ENCODE data around the gene NUFIP2.

DNA sequence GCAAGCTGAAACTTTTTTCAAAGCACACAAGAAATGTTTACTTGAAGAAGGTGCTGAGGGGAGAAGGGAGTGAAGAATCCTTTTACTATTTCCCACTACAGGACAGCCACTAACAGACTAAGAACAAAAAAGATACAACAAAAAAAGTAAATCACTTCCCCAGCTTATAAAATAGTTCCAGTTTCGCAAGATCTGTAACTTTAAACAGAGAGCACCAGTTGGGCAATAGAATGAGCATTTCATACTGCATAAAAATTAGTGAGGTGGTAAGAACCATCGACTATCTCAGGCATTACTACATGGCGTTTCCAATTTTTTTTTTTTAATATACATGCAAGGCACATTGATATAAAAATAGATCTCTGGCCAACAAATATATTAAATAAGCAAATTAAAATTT, 36.2 kb downstream of the NUFIP2 start:
- no peak for TF ChIP-seq TOX (CRISPR knock-in tag; IDR thresholded peaks at IDR 0.05; ENCODE audit: borderline replicate concordance)
- TF ChIP-seq OSR1 (CRISPR knock-in tag; IDR thresholded peaks at IDR 0.05) = no peak
- TF ChIP-seq, protein P1, sequence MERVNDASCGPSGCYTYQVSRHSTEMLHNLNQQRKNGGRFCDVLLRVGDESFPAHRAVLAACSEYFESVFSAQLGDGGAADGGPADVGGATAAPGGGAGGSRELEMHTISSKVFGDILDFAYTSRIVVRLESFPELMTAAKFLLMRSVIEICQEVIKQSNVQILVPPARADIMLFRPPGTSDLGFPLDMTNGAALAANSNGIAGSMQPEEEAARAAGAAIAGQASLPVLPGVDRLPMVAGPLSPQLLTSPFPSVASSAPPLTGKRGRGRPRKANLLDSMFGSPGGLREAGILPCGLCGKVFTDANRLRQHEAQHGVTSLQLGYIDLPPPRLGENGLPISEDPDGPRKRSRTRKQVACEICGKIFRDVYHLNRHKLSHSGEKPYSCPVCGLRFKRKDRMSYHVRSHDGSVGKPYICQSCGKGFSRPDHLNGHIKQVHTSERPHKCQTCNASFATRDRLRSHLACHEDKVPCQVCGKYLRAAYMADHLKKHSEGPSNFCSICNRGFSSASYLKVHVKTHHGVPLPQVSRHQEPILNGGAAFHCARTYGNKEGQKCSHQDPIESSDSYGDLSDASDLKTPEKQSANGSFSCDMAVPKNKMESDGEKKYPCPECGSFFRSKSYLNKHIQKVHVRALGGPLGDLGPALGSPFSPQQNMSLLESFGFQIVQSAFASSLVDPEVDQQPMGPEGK (CRISPR knock-in tag; IDR thresholded peaks at IDR 0.05; ENCODE audit: borderline replicate concordance) = no peak
- no peak for TF ChIP-seq ZNF565 (CRISPR knock-in tag; conservative IDR thresholded peaks at IDR 0.05; ENCODE audit: low read depth)
- no peak for TF ChIP-seq ZFP3 (CRISPR knock-in tag; IDR thresholded peaks at IDR 0.05)
- TF ChIP-seq BACH2 (CRISPR knock-in tag; IDR thresholded peaks at IDR 0.05; ENCODE audit: borderline replicate concordance) = no peak
- no peak for TF ChIP-seq PPARA (CRISPR knock-in tag; IDR thresholded peaks at IDR 0.05; ENCODE audit: borderline replicate concordance)
- TF ChIP-seq, protein P2, sequence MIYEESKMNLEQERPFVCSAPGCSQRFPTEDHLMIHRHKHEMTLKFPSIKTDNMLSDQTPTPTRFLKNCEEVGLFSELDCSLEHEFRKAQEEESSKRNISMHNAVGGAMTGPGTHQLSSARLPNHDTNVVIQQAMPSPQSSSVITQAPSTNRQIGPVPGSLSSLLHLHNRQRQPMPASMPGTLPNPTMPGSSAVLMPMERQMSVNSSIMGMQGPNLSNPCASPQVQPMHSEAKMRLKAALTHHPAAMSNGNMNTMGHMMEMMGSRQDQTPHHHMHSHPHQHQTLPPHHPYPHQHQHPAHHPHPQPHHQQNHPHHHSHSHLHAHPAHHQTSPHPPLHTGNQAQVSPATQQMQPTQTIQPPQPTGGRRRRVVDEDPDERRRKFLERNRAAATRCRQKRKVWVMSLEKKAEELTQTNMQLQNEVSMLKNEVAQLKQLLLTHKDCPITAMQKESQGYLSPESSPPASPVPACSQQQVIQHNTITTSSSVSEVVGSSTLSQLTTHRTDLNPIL (CRISPR knock-in tag; IDR thresholded peaks at IDR 0.05; ENCODE audit: low read depth) = no peak
- no peak for TF ChIP-seq ISL1 (CRISPR knock-in tag; IDR thresholded peaks at IDR 0.05)

Data from SK-N-SH treated with all-trans-retinoic acid at 6 μM for 48 hours (cell line).